ENCODE results near the gene DEFB115. TPM values are rescaled to one million over a fixed set of nuclear protein-coding genes. Genes with fewer than 3 reads are reported as not detected.
A peak's percentile ranks its signal among the peaks of the same experiment; 100 is the strongest.

Gene DEFB115
- polyA plus RNA-seq, 3 donors: not detected

- intact Hi-C loops (cut with micrococcal nuclease): no loop called here
- H3K27ac ChIP-seq (ENCODE audit: low read depth in 1 of 2, low read length in 2 of 2): no peak overlapping the region
Observed at GRCh38 chr20:31256959-31257358, 505 bp upstream of the DEFB115 start.

GRCh38 chr20:31260326-31260932 is 3.0 kb downstream of the DEFB115 start:
- H3K9me3 ChIP-seq (replicated peaks in 1 of 2; ENCODE audit: control insufficient read depth in 1 of 2, insufficient read depth in 1 of 2, low read length in 2 of 2): no peaks in the 10 kb centered on the region
- Mint-ChIP-seq H3K27me3 (ENCODE audit: low read depth in 3 of 3) (no peaks in the 10 kb centered on the region), H3K27ac (no peak overlapping the region), H3K4me1 (no peaks in the 10 kb centered on the region), H3K36me3 (no peaks in the 10 kb centered on the region), H3K9me3 (peaks cover 0 to 7% (median 0%) of the 10 kb centered on the region in 7 donors), H3K4me3 (no peak overlapping the region)
- no peak for DNase-seq
- WGBS (ENCODE audit: insufficient coverage): 66% methylated on average over 4 of the region's 6 CpGs
- H2AFZ ChIP-seq (ENCODE audit: insufficient read depth, low read depth, low read length, poor library complexity, severe bottlenecking): no peak overlapping the region
- no peak overlapping the region for H3K27ac ChIP-seq (ENCODE audit: low read depth in 1 of 2, low read length in 2 of 2)
- H3K79me2 ChIP-seq (ENCODE audit: insufficient read depth, low read length): no peaks in the 10 kb centered on the region
- H3K27me3 ChIP-seq (ENCODE audit: control insufficient read depth in 2 of 2, insufficient read depth in 2 of 2, low read length in 2 of 2): no peaks in the 10 kb centered on the region
- intact Hi-C loops (cut with micrococcal nuclease): no loop called here
- no peak overlapping the region for H3K4me3 ChIP-seq (replicated peaks in 1 of 3; ENCODE audit: low read depth in 2 of 3, low read length in 3 of 3)
- no peaks in the 10 kb centered on the region for H3K36me3 ChIP-seq (replicated peaks in 1 of 2; ENCODE audit: control insufficient read depth in 1 of 2, insufficient read depth in 2 of 2, low read length in 2 of 2)
- peak; percentile 42 for TF ChIP-seq CTCF (IDR thresholded peaks at IDR 0.05)
- H4K20me1 ChIP-seq (ENCODE audit: insufficient read depth, low read length): no peaks in the 10 kb centered on the region
- H3K4me1 ChIP-seq (ENCODE audit: control insufficient read depth in 1 of 2, insufficient read depth in 2 of 2, low read length in 2 of 2): no peaks in the 10 kb centered on the region
- H3K9ac ChIP-seq (ENCODE audit: insufficient read depth, low read length, poor library complexity, severe bottlenecking): no peak overlapping the region
- no peak overlapping the region for H3K4me2 ChIP-seq (replicated peaks; ENCODE audit: extremely low read depth, low read length, poor library complexity, severe bottlenecking)

More at GRCh38 chr20:31256959-31257358, 505 bp upstream of the DEFB115 start:
- no peaks in the 10 kb centered on the region for H3K36me3 ChIP-seq (replicated peaks in 1 of 2; ENCODE audit: control insufficient read depth in 1 of 2, insufficient read depth in 2 of 2, low read length in 2 of 2)
- H3K4me1 Mint-ChIP-seq: no peaks in the 10 kb centered on the region
- no peaks in the 10 kb centered on the region for H3K4me1 ChIP-seq (ENCODE audit: control insufficient read depth in 1 of 2, insufficient read depth in 2 of 2, low read length in 2 of 2)
- H3K36me3 Mint-ChIP-seq: no peaks in the 10 kb centered on the region
- DNase-seq: no peak
- H3K9ac ChIP-seq (ENCODE audit: insufficient read depth, low read length, poor library complexity, severe bottlenecking): no peak overlapping the region
- no peak for TF ChIP-seq CTCF (IDR thresholded peaks at IDR 0.05)
- no peaks in the 10 kb centered on the region for H3K9me3 ChIP-seq (replicated peaks in 1 of 2; ENCODE audit: control insufficient read depth in 1 of 2, insufficient read depth in 1 of 2, low read length in 2 of 2)
- H4K20me1 ChIP-seq (ENCODE audit: insufficient read depth, low read length): no peaks in the 10 kb centered on the region
- H3K27me3 ChIP-seq (ENCODE audit: control insufficient read depth in 2 of 2, insufficient read depth in 2 of 2, low read length in 2 of 2): no peaks in the 10 kb centered on the region
- no peaks in the 10 kb centered on the region for H3K79me2 ChIP-seq (ENCODE audit: insufficient read depth, low read length)
- H3K4me2 ChIP-seq (replicated peaks; ENCODE audit: extremely low read depth, low read length, poor library complexity, severe bottlenecking): no peak overlapping the region
- WGBS (ENCODE audit: insufficient coverage): no CpG with 5 or more reads among the region's 3 CpGs
- no peak overlapping the region for H3K4me3 Mint-ChIP-seq
- H2AFZ ChIP-seq (ENCODE audit: insufficient read depth, low read depth, low read length, poor library complexity, severe bottlenecking): no peak overlapping the region
- H3K9me3 Mint-ChIP-seq: peaks cover 0 to 4% (median 0%) of the 10 kb centered on the region in 7 donors
- H3K27ac Mint-ChIP-seq: no peak overlapping the region
- no peak overlapping the region for H3K4me3 ChIP-seq (replicated peaks in 1 of 3; ENCODE audit: low read depth in 2 of 3, low read length in 3 of 3)
- no peaks in the 10 kb centered on the region for H3K27me3 Mint-ChIP-seq (ENCODE audit: low read depth in 3 of 3)

Measured in CD14-positive monocyte (primary cell).